Activated T-cell treated with anti-CD3 and anti-CD28 coated beads for 4 hours (primary cell): Measurements from ENCODE around the gene SMIM22.
"Not testable (repeated sequence)": the region's sequence is repeated elsewhere in the genome, so short reads cannot be mapped to it uniquely, and the experiment has no call there.

ENCODE experiments used
- DNase-seq: peaks from one replicate; pipeline ENCODE4 v3.0.0-alpha.2; 2020

Gene SMIM22

GRCh38 chr16:4769306-4769638 is 25.9 kb upstream of the SMIM22 start:
- no peak for DNase-seq

DNA sequence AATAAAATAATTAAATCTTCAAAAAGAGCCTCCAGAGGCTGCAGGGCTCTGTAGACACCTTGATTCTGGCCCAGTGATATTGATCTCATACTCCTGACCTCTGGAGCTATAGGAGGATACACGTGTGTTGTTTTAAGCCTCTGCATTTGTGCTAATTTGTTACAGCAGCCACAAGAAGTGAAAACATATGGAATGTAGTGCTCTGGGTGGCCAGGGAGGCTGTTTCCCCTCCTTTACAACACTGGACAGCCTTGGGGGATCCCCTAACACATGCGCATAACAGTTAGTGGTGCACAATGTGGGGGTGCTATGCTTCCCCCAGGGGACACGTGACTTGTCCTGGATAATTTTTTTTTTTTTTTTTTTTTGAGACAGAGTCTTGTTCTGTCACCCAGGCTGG is 23.5 kb upstream of the SMIM22 start:
- no peak for DNase-seq

DNA sequence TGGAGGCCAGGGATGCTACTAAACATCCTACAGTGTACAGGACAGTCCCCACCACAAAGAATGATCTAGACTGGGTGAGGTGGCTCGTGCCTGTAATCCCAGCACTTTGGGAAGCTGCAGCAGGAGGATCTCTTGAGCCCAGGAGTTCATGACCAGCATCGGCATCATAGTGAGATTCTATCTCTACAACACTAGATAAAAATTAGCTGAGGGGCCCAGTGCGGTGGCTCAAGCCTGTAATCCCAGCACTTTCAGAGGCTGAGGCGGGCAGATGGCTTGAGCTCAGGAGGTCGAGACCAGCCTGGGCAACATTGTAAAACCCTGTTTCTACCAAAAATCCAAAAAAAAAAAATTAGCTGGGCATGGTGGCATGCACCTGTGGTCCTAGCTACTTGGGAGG is 22.8 kb upstream of the SMIM22 start:
- no peak for DNase-seq

- DNase-seq = no peak
These were observed 20.2 kb upstream of the SMIM22 start for GRCh38 chr16:4775005-4775404.

DNA sequence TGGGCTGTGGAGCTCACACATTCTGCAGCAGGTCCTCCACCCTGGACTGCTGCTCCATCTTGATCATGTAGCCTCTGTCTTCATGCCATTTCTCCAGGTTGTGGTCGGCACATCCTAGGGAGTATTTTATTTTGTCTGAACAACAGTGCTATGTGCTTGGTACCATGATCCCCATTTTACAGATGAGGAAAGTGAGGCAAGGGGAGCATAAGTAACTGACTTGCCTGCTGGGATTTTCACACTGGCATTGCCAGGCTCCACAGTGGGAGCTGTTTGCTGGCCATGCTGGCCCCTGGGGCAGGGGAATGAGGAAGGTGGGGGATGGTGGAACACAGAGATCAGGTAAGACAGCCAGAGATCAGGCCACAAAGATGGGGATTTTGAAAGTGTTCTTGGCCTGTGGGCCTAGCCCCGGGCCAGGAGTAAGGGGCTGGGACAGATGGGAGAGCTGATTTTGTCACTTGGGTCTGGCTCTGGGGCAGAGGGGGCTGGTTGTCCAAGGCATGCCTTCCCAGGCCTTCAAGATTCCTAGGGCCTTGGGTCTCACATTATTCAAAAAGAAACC is 18.9 kb upstream of the SMIM22 start:
- DNase-seq = no peak

DNA sequence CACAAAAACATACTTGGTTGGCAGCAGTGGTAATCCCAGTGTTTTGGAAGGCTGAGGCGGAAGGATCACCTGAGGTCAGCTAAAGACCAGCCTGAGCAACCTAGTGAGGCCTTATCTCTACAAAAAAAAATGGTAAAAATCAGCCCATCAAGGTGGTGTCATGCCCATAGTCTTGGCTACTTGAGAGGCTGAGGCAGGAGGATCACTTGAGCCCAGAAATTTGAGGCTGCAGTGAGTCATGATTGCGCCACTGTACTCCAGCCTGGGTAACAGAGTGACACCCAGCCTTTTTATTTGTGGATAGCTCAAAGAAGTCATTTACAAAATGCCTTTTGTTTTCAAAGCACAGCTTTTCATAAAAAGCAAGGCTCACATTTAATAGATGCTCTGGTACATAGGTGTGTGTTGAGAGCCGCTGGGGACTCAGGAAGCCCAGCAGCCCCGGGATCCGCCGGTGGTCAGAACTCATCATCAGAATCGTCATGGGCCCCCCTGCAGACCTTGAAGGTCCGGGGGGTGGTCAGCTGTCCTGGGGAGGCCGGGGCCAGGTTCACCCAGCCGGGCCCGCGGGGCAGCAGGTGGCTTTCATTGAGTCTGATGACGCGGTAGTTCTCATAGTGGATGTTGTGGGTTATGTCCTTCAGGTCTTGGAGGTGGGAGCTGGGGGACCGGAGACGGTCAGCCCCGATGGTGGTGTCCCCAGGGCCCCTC is 17.7 kb upstream of the SMIM22 start:
- no peak for DNase-seq

DNA sequence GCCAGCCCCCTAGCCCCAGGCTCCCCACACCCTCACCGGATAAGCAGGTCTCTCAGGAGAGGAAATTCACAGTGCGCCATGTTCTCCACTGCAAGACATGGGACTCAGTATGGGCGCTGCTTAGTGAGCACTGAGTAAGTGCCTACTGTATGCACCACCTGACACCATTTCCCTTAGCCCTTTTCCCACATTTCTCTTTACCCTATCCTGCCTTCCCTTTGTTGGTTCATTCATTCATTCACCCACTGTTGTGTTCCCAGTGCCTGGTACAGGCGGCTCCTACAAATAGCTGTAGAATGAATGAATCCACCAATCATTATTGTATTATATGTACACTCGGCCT is 17.1 kb upstream of the SMIM22 start:
- DNase-seq = no peak

GRCh38 chr16:4780235-4780634 is 14.9 kb upstream of the SMIM22 start:
- no peak for DNase-seq

DNA sequence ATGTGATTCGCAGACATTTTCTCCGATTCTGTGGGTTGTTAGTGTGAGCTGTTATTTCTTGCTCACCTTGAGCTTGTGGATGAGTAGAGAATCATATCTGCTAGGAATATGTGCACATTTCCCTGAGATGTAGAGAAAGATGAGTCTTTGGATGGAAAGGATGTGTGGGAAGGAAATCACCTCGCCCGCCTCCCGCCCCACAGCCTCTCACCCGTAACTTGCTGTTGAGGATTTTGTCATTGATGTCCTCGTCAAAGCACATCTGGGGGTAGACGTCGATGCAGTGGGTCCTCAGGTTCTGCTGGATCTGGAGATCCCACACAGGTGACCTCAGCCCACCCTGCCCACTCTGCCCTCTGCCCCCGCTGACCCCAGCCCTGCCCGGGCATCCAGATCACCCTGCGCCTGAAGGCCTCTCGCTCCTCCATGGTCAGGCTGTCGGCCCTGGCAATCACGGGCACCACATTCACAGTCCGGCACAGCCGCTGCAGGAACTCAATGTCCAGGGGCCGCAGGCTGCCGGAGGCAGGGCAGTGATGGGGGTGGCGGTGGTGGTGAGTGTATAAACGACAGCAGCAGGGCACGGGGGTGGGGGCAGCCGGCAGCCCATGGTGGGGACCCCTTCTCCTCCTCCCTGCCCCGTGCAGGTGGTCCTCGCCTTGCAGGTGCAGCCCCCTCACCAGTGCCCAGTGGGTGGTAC is 11.8 kb upstream of the SMIM22 start:
- DNase-seq = no peak

GRCh38 chr16:4783951-4784336 is 11.2 kb upstream of the SMIM22 start:
- DNase-seq = no peak

DNA sequence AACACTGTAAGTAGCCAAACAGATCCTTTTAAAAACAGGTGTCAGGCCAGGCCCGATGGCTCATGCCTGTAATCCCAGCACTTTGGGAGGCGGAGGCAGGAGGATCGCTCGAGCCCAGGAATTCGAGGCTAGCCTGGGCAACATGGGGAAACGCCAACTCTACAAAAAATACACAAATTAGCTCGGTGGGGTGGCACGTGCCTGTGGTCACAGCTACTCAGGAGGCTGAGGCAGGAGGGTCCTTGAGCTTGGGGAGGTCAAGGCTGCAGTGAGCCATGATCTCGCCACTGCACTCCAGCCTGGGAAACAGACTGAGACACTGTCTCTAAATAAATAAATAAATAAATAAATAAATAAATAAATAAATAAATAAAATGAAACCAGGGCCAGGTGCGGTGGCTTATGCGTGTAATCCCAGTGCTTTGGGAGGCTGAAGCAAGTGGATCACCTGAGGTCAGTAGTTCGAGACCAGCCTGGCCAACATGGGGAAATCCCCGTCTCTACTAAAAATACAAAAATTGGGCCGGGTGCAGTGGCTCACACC is 10.7 kb upstream of the SMIM22 start:
- not testable (repeated sequence) for DNase-seq

GRCh38 chr16:4785758-4786433 is 9.3 kb upstream of the SMIM22 start:
- no peak for DNase-seq

GRCh38 chr16:4787068-4787467 is 8.1 kb upstream of the SMIM22 start:
- DNase-seq = no peak

DNA sequence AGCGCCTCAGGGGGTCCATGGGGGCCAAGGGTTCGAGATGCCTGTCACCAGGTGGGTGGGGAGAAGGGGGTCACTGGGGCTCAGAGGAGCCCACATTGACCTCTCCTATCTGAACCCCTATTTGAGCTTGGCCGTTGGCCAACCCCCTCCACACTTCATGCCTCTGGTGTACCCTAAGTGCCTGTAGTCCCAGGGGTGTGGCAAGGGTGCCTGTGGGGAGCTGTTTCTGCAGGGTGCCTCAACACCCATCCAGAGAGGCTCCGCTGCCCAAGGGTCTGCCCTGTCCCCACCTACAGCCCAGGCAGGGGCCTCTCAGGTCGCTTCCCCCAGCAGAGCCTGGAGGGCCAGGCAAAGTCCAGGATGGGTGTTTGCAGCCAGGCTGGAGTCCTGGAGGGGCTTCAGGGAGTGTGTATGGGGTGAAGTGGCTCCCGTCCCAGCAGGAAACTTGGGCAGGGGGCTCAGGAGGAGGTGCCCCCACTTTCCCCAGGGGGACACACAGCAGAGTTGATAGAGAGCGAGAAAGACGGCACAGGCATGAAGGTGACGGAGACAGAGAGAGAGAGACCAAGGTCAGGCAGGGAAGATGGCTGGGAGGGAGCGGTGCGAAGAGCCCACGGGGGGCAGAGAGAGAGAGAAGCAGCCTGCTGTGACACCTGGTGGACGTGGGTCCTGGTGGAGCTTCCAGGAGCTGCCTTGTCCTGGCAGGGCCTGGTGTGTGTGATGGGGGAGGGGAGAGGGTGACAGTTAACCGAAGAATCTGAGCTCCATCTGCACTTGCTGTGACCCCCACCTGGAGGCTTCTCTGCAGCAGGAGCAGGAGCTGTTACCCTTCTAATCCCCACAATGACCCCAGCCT is 7.3 kb upstream of the SMIM22 start, which contains the start of gene SEPTIN12:
SEPTIN12 (minus strand) TSS at position 719 of the 856 bp plus-strand sequence; CDS start at position 19, 700 bp downstream.
- DNase-seq = no peak

- no peak for DNase-seq
These were observed 6.7 kb upstream of the SMIM22 start for GRCh38 chr16:4788489-4788889.

GRCh38 chr16:4788910-4789309 is 6.3 kb upstream of the SMIM22 start:
- no peak for DNase-seq

GRCh38 chr16:4790261-4790660 is 4.9 kb upstream of the SMIM22 start:
- DNase-seq = no peak

- no peak for DNase-seq
These were observed 4.3 kb upstream of the SMIM22 start for GRCh38 chr16:4790871-4791270.

GRCh38 chr16:4792951-4793513 is 2.1 kb upstream of the SMIM22 start:
- no peak for DNase-seq

DNA sequence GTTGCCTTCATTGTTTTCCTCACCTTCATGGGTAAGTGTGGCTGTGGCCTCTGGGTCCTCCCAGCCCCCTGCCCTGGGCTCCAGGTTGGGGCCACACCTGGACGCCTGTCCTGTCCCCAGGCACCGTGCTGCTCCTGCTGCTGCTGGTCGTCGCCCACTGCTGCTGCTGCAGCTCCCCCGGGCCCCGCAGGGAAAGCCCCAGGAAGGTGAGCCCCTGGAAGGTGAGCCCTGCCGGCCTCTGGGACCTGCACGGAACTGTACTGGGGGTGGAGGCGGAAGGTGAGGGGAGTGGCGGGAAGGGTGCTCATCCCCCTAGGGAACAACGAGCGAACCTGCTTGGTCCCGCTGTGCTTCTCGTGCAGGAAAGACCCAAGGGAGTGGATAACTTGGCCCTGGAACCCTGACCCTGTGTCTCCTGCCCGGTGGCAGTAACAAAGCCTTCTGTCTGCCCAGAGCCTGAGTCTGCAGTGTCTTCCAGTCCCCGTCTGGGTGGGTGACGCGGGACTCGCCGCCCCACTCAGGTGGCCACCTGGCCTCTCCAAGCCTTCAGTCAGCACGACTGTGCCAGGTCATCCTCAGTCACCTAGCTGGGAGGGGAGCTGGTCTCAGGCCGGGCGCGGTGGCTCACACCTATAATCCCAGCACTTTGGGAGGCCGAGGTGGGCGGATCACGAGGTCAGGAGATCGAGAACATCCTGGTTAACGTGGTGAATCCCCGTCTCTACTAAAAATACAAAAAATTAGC is 831 bp downstream of the SMIM22 start:
- DNase-seq = no peak

DNA sequence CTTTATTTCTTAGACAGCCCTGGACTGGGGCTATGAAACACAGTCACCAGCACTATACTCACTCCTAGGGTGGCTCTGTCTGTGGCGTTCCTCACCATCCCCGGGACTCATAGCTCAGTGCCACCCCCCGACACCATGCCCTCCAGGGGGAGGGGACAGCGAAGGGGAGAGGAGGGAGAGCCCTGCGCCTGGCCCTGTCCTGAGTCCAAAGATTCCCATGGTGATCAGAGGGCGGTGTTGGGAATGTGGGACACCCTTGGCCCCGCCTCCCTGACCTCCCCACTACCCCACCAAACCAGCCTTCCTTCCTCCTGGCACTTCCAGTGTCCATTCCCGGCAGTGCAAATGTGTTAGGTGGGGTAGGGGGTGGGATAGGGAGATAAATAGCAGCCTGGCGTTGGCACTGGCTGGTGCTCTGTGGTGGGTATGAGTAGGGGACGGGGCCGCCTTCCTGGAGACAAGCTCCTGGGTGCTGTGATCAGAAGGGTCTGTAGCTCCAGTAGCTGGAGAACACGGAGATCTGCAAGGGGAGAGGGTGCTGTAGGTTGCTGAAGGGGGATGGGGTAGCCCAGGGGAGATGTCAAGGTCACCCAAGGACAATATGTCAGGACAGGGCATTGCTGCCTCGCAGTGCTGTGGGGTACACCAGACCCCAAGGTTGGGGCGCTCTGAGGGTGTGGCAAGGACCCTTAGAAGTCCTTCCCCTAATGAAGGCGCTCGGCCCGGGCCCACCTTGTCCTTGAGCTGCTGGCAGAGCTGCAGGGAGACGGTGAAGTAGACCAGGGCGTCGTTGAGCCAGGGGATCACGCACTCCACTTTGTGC is 2.0 kb downstream of the SMIM22 start:
- DNase-seq = no peak
